ENCODE measurements around the gene KIF5A. TPM values are rescaled to one million over a fixed set of nuclear protein-coding genes. Genes with fewer than 3 reads are reported as not detected.

The KIF5A gene
- total and polyA plus RNA-seq, 2 donors (not counting 1 experiment from before 2014, with no cell fraction given), result 0.09 to 0.67 TPM

DNA sequence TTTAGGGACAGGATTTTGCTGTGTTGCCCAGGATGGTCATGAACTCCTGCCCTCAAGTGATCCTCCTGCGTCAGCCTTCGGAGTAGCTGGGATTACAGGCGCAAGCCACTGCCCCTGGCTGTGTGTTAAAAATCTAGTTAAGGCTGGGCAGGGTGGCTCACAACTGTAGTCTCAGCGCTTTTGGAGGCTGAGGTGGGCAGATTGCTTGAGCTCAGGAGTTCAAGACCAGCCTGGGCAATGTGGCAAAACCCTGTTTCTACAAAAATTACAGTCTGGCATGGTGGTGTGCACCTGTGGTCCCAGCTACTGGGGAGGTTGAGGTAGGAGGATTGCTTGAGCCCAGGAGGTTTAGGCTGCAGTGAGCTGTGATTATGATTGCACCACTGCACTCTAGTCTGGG lies 38.7 kb upstream of the KIF5A start:
- Histone ChIP-seq H3K9me3 (ENCODE audit: control extremely low read depth in 1 of 3, control insufficient read depth in 2 of 3, insufficient read depth in 1 of 3, low read length in 2 of 3) (no peaks in the 10 kb centered on the region), H3K36me3 (replicated peaks in 1 of 2; ENCODE audit: control extremely low read depth in 1 of 2, control insufficient read depth in 1 of 2, extremely low read depth in 1 of 2, insufficient read depth in 2 of 2, low read length in 1 of 2) (peaks cover 20 to 60% of the 10 kb centered on the region in 2 experiments), H3K27me3 (replicated peaks in 1 of 4; ENCODE audit: control extremely low read depth in 1 of 4, control insufficient read depth in 3 of 4, insufficient read depth in 4 of 4, low read length in 3 of 4) (no peaks in the 10 kb centered on the region), H3K4me3 (ENCODE audit: control extremely low read depth in 1 of 5, extremely low read depth in 1 of 5, insufficient read depth in 1 of 5, low read depth in 2 of 5, low read length in 4 of 5) (no peak overlapping the region), H3K4me2 (replicated peaks; ENCODE audit: low read depth, low read length, poor library complexity, severe bottlenecking) (no peak overlapping the region), H2AFZ (ENCODE audit: insufficient read depth, low read depth, low read length, poor library complexity, severe bottlenecking) (no peak overlapping the region), H3K79me2 (ENCODE audit: control insufficient read depth, insufficient read depth, low read length) (peaks cover 5% of the 10 kb centered on the region), H4K20me1 (ENCODE audit: control insufficient read depth, insufficient read depth, low read length, poor library complexity, severe bottlenecking) (peaks cover 5% of the 10 kb centered on the region), H3K9ac (ENCODE audit: low read length) (no peak overlapping the region), H3K27ac (ENCODE audit: low read length in 2 of 2) (no peak overlapping the region), H3K4me1 (ENCODE audit: control insufficient read depth in 2 of 2, insufficient read depth in 2 of 2, low read length in 2 of 2) (no peaks in the 10 kb centered on the region)
- Mint-ChIP-seq H3K27ac (no peak overlapping the region), H3K27me3 (no peaks in the 10 kb centered on the region), H3K9me3 (ENCODE audit: insufficient read depth) (no peaks in the 10 kb centered on the region), H3K4me3 (no peak overlapping the region), H3K4me1 (no peaks in the 10 kb centered on the region)
- TF ChIP-seq, protein P1, sequence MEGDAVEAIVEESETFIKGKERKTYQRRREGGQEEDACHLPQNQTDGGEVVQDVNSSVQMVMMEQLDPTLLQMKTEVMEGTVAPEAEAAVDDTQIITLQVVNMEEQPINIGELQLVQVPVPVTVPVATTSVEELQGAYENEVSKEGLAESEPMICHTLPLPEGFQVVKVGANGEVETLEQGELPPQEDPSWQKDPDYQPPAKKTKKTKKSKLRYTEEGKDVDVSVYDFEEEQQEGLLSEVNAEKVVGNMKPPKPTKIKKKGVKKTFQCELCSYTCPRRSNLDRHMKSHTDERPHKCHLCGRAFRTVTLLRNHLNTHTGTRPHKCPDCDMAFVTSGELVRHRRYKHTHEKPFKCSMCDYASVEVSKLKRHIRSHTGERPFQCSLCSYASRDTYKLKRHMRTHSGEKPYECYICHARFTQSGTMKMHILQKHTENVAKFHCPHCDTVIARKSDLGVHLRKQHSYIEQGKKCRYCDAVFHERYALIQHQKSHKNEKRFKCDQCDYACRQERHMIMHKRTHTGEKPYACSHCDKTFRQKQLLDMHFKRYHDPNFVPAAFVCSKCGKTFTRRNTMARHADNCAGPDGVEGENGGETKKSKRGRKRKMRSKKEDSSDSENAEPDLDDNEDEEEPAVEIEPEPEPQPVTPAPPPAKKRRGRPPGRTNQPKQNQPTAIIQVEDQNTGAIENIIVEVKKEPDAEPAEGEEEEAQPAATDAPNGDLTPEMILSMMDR (IDR thresholded peaks at IDR 0.05), result no peak
- TF ChIP-seq EZH2 (IDR thresholded peaks at IDR 0.05; ENCODE audit: borderline replicate concordance, insufficient read depth, low read depth, low read length, poor library complexity, severe bottlenecking), result no peak
- DNase-seq, result no peak
- intact Hi-C loops (cut with micrococcal nuclease), result no loop called here
- ChIA-PET CTCF (interaction anchor here (0.7 kb wide), 1 partner anchor 1278 kb away, joined by 4 read pairs; no protein-coding TSS in a partner anchor), POLR2A (interaction anchor here (0.7 kb wide), 1 partner anchor 383 kb away, joined by 3 read pairs; no protein-coding TSS in a partner anchor)
- ATAC-seq (ENCODE audit: low read depth), result no peak
- 100% methylated on average over 4 of the region's 4 CpGs for WGBS (ENCODE audit: insufficient coverage)

DNA sequence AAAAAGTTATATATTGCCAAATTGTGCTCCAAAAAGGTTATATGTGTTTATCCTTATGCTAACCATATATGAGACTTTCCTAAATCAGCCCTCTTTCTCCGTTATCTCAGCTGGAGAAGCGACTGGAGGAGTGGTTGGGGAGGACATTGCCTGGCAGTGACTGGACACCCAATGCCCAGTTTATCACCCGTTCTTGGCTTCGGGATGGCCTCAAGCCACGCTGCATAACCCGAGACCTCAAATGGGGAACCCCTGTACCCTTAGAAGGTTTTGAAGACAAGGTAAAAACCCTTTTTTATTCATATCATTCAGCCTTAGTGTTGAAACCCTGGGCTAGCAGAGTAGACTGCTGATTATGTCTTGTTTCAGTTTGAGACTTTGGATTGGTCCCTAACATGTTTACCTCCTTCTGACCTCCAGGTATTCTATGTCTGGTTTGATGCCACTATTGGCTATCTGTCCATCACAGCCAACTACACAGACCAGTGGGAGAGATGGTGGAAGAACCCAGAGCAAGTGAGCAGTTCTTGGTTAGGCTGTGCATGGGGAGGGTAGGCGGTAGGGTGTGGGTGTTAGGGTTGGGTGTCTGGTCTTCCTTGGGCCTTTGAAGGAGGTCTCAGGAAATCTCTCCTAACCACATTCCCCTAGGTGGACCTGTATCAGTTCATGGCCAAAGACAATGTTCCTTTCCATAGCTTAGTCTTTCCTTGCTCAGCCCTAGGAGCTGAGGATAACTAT lies 38.1 kb upstream of the KIF5A start:
- no peaks in the 10 kb centered on the region for H3K27me3 Mint-ChIP-seq

More for the DNA sequence above, 38.1 kb upstream of the KIF5A start:
- Histone ChIP-seq H3K4me2 (replicated peaks; ENCODE audit: low read depth, low read length, poor library complexity, severe bottlenecking) (no peak overlapping the region), H4K20me1 (ENCODE audit: control insufficient read depth, insufficient read depth, low read length, poor library complexity, severe bottlenecking) (peaks cover 5% of the 10 kb centered on the region), H3K4me3 (ENCODE audit: control extremely low read depth in 1 of 5, extremely low read depth in 1 of 5, insufficient read depth in 1 of 5, low read depth in 2 of 5, low read length in 4 of 5) (no peak overlapping the region), H3K9me3 (ENCODE audit: control extremely low read depth in 1 of 3, control insufficient read depth in 2 of 3, insufficient read depth in 1 of 3, low read length in 2 of 3) (no peaks in the 10 kb centered on the region), H3K9ac (ENCODE audit: low read length) (no peak overlapping the region), H3K36me3 (replicated peaks in 1 of 2; ENCODE audit: control extremely low read depth in 1 of 2, control insufficient read depth in 1 of 2, extremely low read depth in 1 of 2, insufficient read depth in 2 of 2, low read length in 1 of 2) (peaks cover 22 to 61% of the 10 kb centered on the region in 2 experiments), H2AFZ (ENCODE audit: insufficient read depth, low read depth, low read length, poor library complexity, severe bottlenecking) (no peak overlapping the region), H3K27me3 (replicated peaks in 1 of 4; ENCODE audit: control extremely low read depth in 1 of 4, control insufficient read depth in 3 of 4, insufficient read depth in 4 of 4, low read length in 3 of 4) (no peaks in the 10 kb centered on the region), H3K4me1 (ENCODE audit: control insufficient read depth in 2 of 2, insufficient read depth in 2 of 2, low read length in 2 of 2) (no peaks in the 10 kb centered on the region), H3K27ac (ENCODE audit: low read length in 2 of 2) (peak overlapping the region in 1 of 2 donors; percentile 20), H3K79me2 (ENCODE audit: control insufficient read depth, insufficient read depth, low read length) (peaks cover 3% of the 10 kb centered on the region)
- POLR2A ChIA-PET, result interaction anchor here (0.7 kb wide), 1 partner anchor 9 kb away, joined by 5 read pairs; no protein-coding TSS in a partner anchor
- TF ChIP-seq, protein P1 (IDR thresholded peaks at IDR 0.05), result no peak
- no peak for TF ChIP-seq EZH2 (IDR thresholded peaks at IDR 0.05; ENCODE audit: borderline replicate concordance, insufficient read depth, low read depth, low read length, poor library complexity, severe bottlenecking)
- H3K27ac Mint-ChIP-seq, result peak overlapping the region; percentile 29
- H3K4me1 Mint-ChIP-seq, result no peaks in the 10 kb centered on the region
- CTCF ChIA-PET, result interaction anchor here (0.7 kb wide), 1 partner anchor 1278 kb away, joined by 4 read pairs; no protein-coding TSS in a partner anchor
- H3K9me3 Mint-ChIP-seq (ENCODE audit: insufficient read depth), result no peaks in the 10 kb centered on the region
- intact Hi-C loops (cut with micrococcal nuclease), result no loop called here
- WGBS (ENCODE audit: insufficient coverage), result no CpG with 5 or more reads among the region's 7 CpGs
- DNase-seq (no peak), ATAC-seq (ENCODE audit: low read depth) (no peak)
- no peak overlapping the region for H3K4me3 Mint-ChIP-seq
